SK-N-SH treated with all-trans-retinoic acid at 6 μM for 48 hours (cell line): ENCODE results near the gene TRIM47.

Source experiments
- ATAC-seq: fragments of 200-7000 bp; cut with Tn5 transposase; 3 replicates; pipeline ENCODE4 v1.9.1; 2020; ENCODE audit warnings: mild to moderate bottlenecking, moderate library complexity
- BACH2 ChIP-seq: fragments of 250-450 bp; sonication (Bioruptor Pico); IDR thresholded peaks from 2 replicates; pipeline ENCODE4 v1.9.0; 2021; ENCODE audit warnings: mild to moderate bottlenecking, borderline replicate concordance
- CREB5 ChIP-seq: fragments of 250-450 bp; sonication (Bioruptor Pico); IDR thresholded peaks from 2 replicates; pipeline ENCODE4 v1.5.1; 2020; ENCODE audit warnings: low read depth, mild to moderate bottlenecking, moderate library complexity
- CSDC2 ChIP-seq: fragments of 250-450 bp; sonication (Bioruptor Pico); IDR thresholded peaks from 2 replicates; pipeline ENCODE4 v1.5.0; 2020; ENCODE audit warnings: mild to moderate bottlenecking, moderate library complexity
- CSRNP3 ChIP-seq: fragments of 250-450 bp; sonication (Bioruptor Pico); IDR thresholded peaks from 2 replicates; pipeline ENCODE4 v1.5.1; 2021; ENCODE audit warnings: mild to moderate bottlenecking, moderate library complexity
- GLIS3 ChIP-seq: fragments of 250-450 bp; sonication (Bioruptor Pico); IDR thresholded peaks from 2 replicates; pipeline ENCODE4 v1.5.0; 2020; ENCODE audit warnings: mild to moderate bottlenecking, moderate library complexity
- ISL1 ChIP-seq: fragments of 250-450 bp; sonication (Bioruptor Pico); IDR thresholded peaks from 2 replicates; pipeline ENCODE4 v2.1.2; 2022; ENCODE audit warnings: mild to moderate bottlenecking, moderate library complexity
- PATZ1 ChIP-seq: fragments of 250-450 bp; sonication (Bioruptor Pico); IDR thresholded peaks from 2 replicates; pipeline ENCODE4 v1.8.0; 2020; ENCODE audit warnings: mild to moderate bottlenecking, moderate library complexity, borderline replicate concordance
- POU6F1 ChIP-seq: fragments of 250-450 bp; sonication (Bioruptor Pico); IDR thresholded peaks from 2 replicates; pipeline ENCODE4 v1.8.0; 2021; ENCODE audit warnings: low read depth, mild to moderate bottlenecking, moderate library complexity, borderline replicate concordance
- PPARA ChIP-seq: fragments of 250-450 bp; sonication (Bioruptor Pico); IDR thresholded peaks from 2 replicates; pipeline ENCODE4 v1.5.0; 2020; ENCODE audit warnings: mild to moderate bottlenecking, borderline replicate concordance
- RARB ChIP-seq: fragments of 250-450 bp; sonication (Bioruptor Pico); IDR thresholded peaks from 2 replicates; pipeline ENCODE4 v1.8.0; 2021; ENCODE audit warnings: mild to moderate bottlenecking, moderate library complexity
- SNAI2 ChIP-seq: fragments of 250-450 bp; sonication (Bioruptor Pico); IDR thresholded peaks from 2 replicates; pipeline ENCODE4 v1.5.0; 2020; ENCODE audit warnings: mild to moderate bottlenecking, moderate library complexity
- TCF4 ChIP-seq: fragments of 250-450 bp; sonication (Bioruptor Pico); IDR thresholded peaks from 2 replicates; pipeline ENCODE4 v1.8.0; 2021; ENCODE audit warnings: mild to moderate bottlenecking, moderate library complexity, borderline replicate concordance
- TOX ChIP-seq: fragments of 250-450 bp; sonication (Bioruptor Pico); IDR thresholded peaks from 2 replicates; pipeline ENCODE4 v1.8.0; 2021; ENCODE audit warnings: mild to moderate bottlenecking, moderate library complexity, borderline replicate concordance
- TSHZ2 ChIP-seq: fragments of 250-450 bp; sonication (Bioruptor Pico); IDR thresholded peaks from 2 replicates; pipeline ENCODE4 v1.5.0; 2020; ENCODE audit warnings: mild to moderate bottlenecking, moderate library complexity
- ZC3H10 ChIP-seq: fragments of 250-450 bp; sonication (Bioruptor Pico); IDR thresholded peaks from 2 replicates; pipeline ENCODE4 v1.5.1; 2021; ENCODE audit warnings: mild to moderate bottlenecking, moderate library complexity
- ZFP3 ChIP-seq: fragments of 250-450 bp; sonication (Bioruptor Pico); IDR thresholded peaks from 2 replicates; pipeline ENCODE4 v1.5.0; 2020; ENCODE audit warnings: mild to moderate bottlenecking, moderate library complexity
- ZFP30 ChIP-seq: fragments of 450-650 bp; formaldehyde crosslinking; IDR thresholded peaks from 2 replicates; pipeline ENCODE4 v1.5.0; 2022; ENCODE audit warnings: mild to moderate bottlenecking, moderate library complexity
- ZNF70 ChIP-seq: fragments of 450-650 bp; formaldehyde crosslinking; IDR thresholded peaks from 2 replicates; pipeline ENCODE4 v1.5.0; 2020; ENCODE audit warnings: mild to moderate bottlenecking, moderate library complexity
- ZNF8 ChIP-seq: fragments of 450-650 bp; formaldehyde crosslinking; IDR thresholded peaks from 2 replicates; pipeline ENCODE4 v1.5.0; 2020; ENCODE audit warnings: mild to moderate bottlenecking, moderate library complexity

Gene TRIM47

GRCh38 chr17:75825748-75826370 lies 52.5 kb downstream of the TRIM47 start (continued):
- TF ChIP-seq CSRNP3 (CRISPR knock-in tag) (no peak), CSDC2 (CRISPR knock-in tag) (no peak), TCF4 (CRISPR knock-in tag) (no peak)
- TF ChIP-seq, all 23 proteins: peak for 0

GRCh38 chr17:75825149-75825552 lies 53.2 kb downstream of the TRIM47 start:
- TF ChIP-seq TSHZ2 (CRISPR knock-in tag) (no peak), GLIS3 (CRISPR knock-in tag) (no peak), POU6F1 (no peak), PATZ1 (no peak), CREB5 (CRISPR knock-in tag) (no peak), ZNF8 (CRISPR knock-in tag) (no peak), CSDC2 (CRISPR knock-in tag) (no peak), CSRNP3 (CRISPR knock-in tag) (no peak), ZNF70 (CRISPR knock-in tag) (no peak), ZFP30 (CRISPR knock-in tag) (no peak), SNAI2 (no peak), PPARA (CRISPR knock-in tag) (no peak), BACH2 (no peak), TCF4 (CRISPR knock-in tag) (no peak), ZC3H10 (CRISPR knock-in tag) (no peak)
- no peak for ATAC-seq

- ATAC-seq = no peak
- TF ChIP-seq CSDC2 (CRISPR knock-in tag) = no peak
- TF ChIP-seq ZC3H10 (CRISPR knock-in tag) = no peak
- TF ChIP-seq TSHZ2 (CRISPR knock-in tag) = no peak
- no peak for TF ChIP-seq PPARA (CRISPR knock-in tag)
- TF ChIP-seq GLIS3 (CRISPR knock-in tag) = no peak
- no peak for TF ChIP-seq RARB
- no peak for TF ChIP-seq TOX (CRISPR knock-in tag)
- TF ChIP-seq ZFP3 (CRISPR knock-in tag) = no peak
- TF ChIP-seq TCF4 (CRISPR knock-in tag) = no peak
- TF ChIP-seq ZNF8 (CRISPR knock-in tag) = no peak
- TF ChIP-seq ISL1 (CRISPR knock-in tag) = no peak
Observed at GRCh38 chr17:75824666-75825065, 53.7 kb downstream of the TRIM47 start.
